B cell (primary cell): ENCODE results near the gene TLX3.

Source experiments
- CTCF ChIP-seq: fragments of 200-600 bp; IDR thresholded peaks from one replicate; pipeline ENCODE4 v1.8.0; 2022; ENCODE audit warnings: antibody characterized with exemption, mild to moderate bottlenecking
- EZH2 ChIP-seq: IDR thresholded peaks from 2 replicates; pipeline ENCODE4 v1.6.1; 2012; ENCODE audit warnings: borderline replicate concordance, low read depth, mild to moderate bottlenecking, moderate library complexity, low read length; ENCODE audit not compliant: insufficient read depth, poor library complexity, severe bottlenecking

GRCh38 chr5:171268700-171269620 is 40.1 kb upstream of the TLX3 start:
- TF ChIP-seq EZH2 (no peak), CTCF (no peak)
